GM21619 (cell line): ENCODE data around the gene SAMD14.
"Not testable (repeated sequence)": the region's sequence is repeated elsewhere in the genome, so short reads cannot be mapped to it uniquely, and the experiment has no call there.

ENCODE experiments used
- ATAC-seq: cut with Tn5 transposase; IDR thresholded peaks from one replicate; pipeline ENCODE4 v1.9.1; 2021; ENCODE audit not compliant: unreplicated experiment

SAMD14 gene

DNA sequence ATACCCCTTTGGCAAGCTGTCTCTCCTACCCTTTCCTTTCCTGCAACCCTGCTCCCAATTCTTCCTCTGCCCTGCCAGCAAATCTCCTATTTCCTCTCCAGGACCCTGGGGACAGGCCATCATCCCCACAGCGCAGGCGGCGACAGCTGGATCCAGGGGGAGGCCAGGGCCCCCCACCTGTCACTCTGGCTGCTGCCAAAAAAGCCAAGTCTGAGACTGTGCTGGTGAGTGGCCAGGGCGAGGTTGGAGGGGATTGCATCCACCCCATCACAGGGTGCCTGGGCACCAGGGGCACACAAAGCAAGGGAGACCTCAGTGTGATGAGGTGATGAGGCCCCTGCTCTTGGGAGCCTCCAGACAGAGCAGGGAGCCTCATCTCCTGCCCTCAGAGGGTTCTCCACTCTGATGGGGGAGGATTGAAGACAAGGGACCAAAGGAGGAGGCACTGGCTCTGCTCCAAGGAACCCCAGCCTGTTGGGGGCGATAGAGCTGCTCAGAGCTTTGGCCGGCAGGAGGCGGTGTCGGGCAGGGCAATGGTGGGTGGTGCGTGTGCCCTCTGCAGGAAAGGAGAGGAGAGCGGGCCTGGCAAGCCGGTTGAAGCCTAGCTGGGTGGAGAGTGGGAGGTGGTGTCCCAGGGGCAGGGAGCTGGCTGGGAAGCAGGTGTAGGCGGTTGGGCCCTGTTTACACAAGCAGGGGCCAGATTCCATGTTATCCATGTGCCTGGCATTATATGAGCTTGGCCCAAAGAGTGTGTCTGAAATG, 50.4 kb downstream of the SAMD14 start:
- ATAC-seq: no peak

GRCh38 chr17:50078430-50078829, 51.5 kb downstream of the SAMD14 start:
- ATAC-seq: no peak

DNA sequence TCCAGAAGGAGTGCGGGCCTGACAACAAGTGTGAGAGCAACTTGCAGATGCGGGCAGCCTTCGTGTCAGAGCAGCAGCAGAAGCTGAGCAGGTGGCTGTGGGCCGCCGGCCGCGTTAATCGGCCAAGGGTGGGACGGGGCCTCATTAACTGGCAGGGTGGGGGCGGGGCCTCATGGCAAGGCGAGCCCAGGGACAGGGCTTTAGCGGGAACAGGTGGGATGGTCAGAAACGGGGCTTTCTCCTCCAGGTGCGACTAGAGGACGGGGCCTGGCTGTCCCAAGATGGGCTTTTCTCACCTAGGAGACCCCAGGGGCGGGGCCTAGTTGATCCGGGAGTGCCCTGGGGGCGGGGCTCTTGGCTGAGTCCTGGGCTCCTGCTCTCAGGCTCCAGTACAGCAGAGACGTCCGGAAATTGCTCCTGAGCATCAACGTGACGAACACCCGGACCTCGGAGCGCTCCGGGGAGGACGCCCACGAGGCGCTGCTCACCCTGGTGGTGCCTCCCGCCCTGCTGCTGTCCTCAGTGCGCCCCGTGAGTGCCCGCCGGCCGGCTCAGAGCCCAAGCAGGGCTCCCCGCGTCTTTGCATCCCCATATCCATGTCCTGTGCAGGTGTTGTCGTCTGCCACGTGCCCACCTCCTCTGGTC, 53.2 kb downstream of the SAMD14 start:
- no peak for ATAC-seq

GRCh38 chr17:50076221-50076590, 53.8 kb downstream of the SAMD14 start:
- ATAC-seq: no peak

DNA sequence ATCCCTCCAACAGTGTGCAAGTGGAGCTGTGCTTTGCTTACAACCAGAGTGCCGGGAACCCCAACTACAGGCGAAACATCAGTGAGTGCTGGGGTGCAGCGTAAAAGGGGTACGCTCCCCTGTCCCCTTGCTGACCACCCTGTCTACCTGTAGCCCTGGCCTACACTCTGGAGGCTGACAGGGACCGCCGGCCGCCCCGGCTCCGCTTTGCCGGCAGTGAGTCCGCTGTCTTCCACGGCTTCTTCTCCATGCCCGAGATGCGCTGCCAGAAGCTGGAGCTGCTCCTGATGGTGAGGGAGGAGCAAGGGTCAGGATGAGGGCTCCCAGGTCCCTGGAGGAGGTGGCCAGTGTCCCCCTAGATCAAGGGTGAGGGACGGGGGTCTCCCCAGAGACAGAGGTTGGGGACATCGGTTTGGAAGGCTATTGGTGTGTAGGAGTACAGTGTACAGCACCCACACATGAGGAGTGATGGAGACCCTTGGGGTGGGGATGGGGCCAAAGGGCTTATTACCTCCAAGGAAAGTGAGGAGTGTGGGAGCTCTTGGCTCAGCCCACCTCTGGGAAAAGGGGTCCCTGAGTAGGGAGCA, 54.4 kb downstream of the SAMD14 start:
- ATAC-seq: no peak

GRCh38 chr17:50074227-50074626, 55.7 kb downstream of the SAMD14 start:
- ATAC-seq: no peak

GRCh38 chr17:50072925-50073324, 57.0 kb downstream of the SAMD14 start:
- ATAC-seq: no peak

- ATAC-seq: no peak
These were observed 57.8 kb downstream of the SAMD14 start for GRCh38 chr17:50072130-50072529.

DNA sequence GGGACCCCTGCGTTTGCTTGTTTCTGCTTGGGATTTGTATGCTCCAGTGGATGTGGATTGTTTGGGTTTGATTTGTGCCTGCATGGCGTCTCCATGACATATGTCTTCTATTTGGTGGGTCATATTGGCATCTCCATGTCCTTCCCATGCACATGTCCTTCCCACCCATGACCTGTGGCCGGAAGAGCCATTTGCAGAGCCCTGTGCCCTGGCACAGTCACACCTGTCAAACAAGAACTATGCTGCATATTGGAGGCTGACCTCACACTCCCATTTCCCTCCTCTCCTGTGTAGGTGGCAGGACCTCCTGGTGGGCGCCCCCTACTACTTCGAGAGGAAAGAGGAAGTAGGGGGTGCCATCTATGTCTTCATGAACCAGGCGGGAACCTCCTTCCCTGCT, 58.3 kb downstream of the SAMD14 start:
- ATAC-seq: no peak

DNA sequence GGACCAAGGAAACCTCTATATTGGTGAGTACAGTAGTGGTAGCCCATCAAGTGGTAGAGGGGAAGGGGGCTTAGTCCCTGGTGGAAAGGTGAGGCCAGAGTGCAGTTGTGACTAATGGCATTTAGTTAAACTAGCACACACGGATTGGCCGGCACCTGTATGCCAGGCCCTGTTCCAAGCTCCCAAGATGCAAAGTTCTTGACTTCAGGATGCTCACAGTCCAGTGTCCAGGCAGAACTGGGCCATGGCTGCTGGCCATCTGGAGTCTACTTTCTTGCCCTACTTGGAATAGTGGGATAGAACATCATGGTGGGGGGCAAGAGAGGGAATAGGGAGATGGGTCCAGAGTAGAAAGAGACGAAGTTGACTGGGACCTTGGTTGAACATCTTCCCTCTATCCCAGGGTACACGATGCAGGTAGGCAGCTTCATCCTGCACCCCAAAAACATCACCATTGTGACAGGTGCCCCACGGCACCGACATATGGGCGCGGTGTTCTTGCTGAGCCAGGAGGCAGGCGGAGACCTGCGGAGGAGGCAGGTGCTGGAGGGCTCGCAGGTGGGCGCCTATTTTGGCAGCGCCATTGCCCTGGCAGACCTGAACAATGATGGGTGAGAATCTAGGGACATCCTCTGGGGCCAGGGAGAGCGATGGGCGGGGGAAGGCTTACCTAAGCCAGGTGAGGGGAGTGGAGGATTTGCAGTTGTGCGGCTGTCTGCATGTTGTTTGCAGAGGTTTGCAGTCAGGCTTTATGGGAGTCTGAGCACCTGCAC, 58.9 kb downstream of the SAMD14 start:
- ATAC-seq: no peak

DNA sequence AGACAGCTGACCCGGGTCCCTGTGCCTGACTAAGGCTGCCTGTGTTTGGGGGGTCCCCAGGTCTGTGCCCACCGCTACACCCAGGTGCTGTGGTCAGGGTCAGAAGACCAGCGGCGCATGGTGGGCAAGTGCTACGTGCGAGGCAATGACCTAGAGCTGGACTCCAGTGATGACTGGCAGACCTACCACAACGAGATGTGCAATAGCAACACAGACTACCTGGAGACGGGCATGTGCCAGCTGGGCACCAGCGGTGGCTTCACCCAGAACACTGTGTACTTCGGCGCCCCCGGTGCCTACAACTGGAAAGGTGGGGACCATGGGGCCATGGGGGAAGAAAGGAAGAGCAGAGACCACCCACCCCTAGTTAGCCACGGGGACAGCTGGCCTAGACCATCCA, 62.0 kb downstream of the SAMD14 start:
- ATAC-seq: no peak

DNA sequence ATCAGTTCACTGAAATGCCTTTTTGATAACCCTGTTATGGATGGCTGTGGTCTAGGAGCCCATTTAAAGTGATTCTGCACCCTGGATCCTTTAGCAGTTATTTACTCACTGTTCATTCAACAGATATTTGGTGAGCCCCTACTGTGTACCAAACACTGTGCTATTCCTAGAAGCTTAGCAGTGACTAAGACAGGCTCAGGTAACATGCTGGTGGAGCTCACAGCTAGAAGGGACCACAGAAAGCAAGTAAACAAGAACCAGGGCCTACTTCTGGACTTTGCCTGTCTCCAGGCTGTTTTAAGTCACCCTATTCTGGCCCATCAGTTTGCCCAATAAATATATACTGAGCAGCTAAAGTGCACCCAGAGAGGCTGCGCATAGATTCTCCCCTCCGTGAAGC, 63.0 kb downstream of the SAMD14 start:
- no peak for ATAC-seq

GRCh38 chr17:50065056-50065455, 64.9 kb downstream of the SAMD14 start:
- no peak for ATAC-seq

DNA sequence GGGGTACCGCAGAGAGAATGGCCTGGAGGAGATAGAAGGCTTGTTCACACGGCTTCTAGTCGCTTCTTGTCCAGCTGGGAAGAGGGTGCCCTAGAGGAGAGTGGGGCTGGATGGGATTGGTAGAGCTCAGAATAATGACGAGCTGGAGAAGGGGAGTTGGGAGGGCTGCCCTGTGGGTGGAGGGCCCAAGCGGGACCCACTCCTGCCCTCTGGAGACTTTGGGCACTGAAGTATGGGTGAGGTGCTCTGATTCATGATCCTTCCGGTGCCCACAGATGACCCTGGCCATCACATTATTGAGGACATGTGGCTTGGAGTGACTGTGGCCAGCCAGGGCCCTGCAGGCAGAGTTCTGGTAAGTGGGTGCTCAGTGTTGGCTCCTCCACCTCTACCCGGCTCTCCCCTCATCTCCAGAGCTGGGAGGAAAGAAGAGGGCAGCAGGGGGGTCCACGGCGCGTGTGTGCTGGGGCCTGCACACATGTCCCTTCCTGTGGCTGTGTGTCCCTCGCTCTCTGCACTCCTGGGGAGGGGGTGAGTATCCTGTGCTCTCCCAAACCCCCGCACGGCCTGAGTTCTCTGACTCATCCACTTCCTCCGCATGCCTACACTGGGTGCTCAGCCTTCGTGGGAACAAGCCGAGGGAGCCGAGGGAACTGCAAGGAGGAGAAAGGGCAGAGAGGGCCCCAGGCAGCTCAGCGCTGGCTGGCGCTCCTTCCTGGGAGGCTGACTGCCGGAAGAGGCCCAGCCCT, 65.5 kb downstream of the SAMD14 start:
- ATAC-seq: no peak

- no peak for ATAC-seq
These were observed 66.3 kb downstream of the SAMD14 start for GRCh38 chr17:50063561-50064252.

- no peak for ATAC-seq
These were observed 67.4 kb downstream of the SAMD14 start for GRCh38 chr17:50062293-50063243.

- ATAC-seq: not testable (repeated sequence)
These were observed 68.3 kb downstream of the SAMD14 start for GRCh38 chr17:50061713-50062045.

GRCh38 chr17:50060951-50061712, 68.8 kb downstream of the SAMD14 start:
- no peak for ATAC-seq
